HG03442 (cell line): ENCODE measurements around the gene MMP12.
A peak's percentile ranks its signal among the peaks of the same experiment; 100 is the strongest.

Experiments
- ATAC-seq: cut with Tn5 transposase; IDR thresholded peaks from one replicate; pipeline ENCODE4 v1.9.1; 2021; ENCODE audit warnings: mild to moderate bottlenecking, moderate library complexity; ENCODE audit not compliant: unreplicated experiment

MMP12 gene

DNA sequence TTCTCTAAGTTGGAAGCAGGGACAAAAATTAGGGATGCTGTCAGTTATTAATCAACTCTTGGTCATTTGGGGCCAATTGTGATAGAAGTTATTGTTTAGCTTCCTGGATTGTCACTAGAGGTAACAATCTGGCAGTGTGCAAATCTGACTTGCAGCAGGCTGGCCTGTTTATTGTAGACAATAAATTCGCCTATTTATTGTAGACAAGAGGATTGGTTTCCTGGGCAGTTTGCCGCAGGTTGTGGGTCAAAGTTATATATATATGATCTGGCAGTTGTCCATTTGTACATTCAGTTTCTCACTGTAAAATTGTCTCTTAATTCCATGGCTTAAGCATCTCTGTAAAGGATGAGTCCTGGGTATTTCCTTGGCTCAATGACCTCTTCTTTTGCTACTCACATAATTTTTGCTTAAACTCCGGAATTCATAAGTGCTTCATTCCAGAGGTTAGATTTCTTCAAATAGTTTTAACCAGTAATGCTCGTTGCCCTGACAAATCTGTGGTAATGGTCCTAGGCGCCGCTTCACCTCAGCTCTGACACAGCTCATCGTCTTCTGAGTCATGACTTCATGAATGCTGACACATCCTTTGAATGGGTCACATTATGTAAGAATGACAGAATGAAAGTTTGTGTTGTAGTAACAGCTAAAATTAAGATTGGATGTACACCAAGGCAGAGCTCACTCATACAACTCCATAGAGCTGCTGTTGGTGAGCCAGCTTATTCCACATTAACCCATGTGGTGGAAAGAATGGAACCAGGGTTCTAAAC is 23.6 kb downstream of the MMP12 start:
- ATAC-seq: no peak

DNA sequence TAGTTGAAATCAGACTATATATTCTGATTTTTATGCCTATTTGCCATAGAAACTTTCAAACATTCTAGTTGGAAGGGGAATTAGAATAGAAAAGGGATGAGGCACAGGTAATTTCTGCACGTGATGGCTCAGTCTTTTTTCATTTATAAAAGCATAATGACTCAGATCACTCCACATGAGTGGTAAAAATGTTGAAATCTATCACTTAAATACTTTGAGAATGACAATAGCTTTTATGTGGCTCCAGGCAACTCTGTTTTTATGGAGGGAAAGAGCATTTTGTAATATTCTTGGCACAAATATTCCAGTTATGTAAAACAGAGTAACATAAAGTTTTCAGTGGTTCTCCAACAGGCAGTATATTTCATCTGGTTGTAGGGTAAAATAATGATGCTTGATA is 25.5 kb downstream of the MMP12 start:
- no peak for ATAC-seq

GRCh38 chr11:102846292-102846691 is 28.5 kb downstream of the MMP12 start:
- no peak for ATAC-seq

DNA sequence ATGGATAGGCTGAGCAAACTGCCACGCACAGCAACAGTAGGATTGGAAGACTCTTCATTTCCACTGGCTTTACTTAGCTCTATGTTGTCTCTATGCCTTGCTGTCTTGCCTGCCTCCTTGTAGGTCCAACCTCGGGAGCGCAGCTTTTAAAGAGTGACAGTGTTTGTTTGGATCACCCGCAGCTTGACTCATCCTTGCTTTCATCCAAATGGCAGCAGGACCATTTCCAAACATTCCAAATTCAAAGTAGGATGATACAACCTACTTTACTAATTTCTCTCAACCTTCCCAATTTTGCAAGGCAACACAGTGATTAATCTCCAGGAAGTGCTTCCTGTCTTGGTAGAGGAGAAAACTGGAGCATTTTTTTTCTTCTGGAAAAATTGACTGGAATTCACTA is 31.3 kb downstream of the MMP12 start, which contains the start of gene MMP3:
Gene MMP3 (minus strand): TSS at position 121 of the 400 bp plus-strand sequence. CDS start 63 bp downstream, at position 58.
- ATAC-seq: no peak

- no peak for ATAC-seq
These were observed 31.9 kb downstream of the MMP12 start for GRCh38 chr11:102842930-102843329.

DNA sequence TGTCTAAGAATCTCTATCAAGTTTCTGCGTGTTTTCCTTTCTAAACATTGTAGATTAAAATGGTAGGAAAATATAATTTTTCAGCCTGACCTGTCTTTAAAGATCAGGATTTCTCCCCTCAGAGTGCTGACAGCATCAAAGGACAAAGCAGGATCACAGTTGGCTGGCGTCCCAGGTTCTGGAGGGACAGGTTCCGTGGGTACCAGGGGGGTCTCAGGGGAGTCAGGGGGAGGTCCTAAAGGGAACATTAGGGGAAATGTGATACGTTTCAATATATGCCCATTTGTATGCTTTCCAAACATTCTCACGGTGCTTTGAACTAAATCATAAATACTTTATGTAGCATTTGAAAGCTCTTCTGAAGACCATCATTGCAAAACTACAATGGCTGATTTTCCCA is 34.8 kb downstream of the MMP12 start:
- no peak for ATAC-seq

DNA sequence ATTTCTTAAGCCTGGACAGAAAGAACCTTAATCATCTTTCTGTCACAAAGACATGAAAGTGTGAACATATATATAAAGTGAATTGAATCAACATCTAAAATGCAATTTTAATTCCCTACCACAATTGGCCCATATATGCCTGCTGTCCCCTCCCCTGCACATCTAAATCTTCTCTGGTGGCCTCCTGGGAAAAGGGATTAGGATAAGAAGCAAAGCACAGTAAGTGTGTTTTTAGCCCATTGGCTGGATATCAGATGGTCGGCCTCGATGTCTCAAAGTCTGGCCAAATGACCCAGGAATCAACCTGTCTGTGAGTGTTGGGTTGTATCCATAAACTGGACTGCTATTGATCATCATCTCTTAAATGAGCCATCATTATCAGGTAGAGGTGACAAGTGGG is 37.1 kb downstream of the MMP12 start:
- no peak for ATAC-seq

GRCh38 chr11:102837156-102837555 is 37.6 kb downstream of the MMP12 start:
- no peak for ATAC-seq

DNA sequence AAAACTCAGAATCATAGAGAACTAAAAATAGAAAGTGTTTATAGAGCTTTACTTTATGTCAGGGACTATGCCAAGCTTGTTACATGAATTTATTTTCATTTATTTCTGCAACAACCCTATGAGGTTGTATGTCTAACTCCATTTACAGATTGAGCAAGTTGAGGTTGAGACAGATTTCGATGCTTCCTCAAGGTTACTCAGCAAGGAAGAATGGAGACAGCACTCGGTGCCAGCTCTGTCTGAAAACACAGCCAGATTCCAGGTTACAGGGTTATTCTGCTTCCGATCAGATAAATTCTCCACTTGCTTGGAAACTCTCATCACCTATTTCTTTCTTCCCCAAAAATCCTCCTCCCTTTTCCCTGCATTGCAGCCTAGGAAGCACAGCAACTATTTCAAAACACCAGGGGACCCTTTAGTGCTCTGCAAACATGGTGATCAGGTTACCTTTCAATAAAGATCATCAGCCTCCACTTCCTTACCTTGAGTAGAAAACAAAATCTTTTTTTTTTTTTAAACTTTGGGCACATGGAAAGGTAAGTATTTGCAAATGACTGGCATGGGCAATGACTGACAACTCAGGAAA is 38.4 kb downstream of the MMP12 start:
- ATAC-seq: no peak

DNA sequence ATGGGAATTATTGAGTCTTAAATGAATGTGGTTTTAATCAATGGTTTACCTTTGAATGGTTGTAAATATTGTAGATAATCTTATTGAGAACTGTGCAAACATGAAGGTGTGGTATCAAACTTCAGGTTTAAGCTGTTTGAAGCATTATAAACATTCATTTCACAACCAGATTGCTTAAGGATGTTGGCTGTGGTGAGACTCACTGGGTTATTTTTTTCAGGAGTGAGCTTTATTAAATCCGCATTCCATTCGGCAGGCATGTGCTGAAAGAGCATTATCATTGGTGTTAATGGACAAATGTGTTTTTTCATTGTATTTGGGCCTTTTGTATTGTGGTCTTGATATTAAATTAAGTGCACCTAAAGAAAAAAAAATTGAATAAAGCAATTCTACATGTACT is 41.1 kb downstream of the MMP12 start:
- ATAC-seq: no peak

GRCh38 chr11:102832612-102833011 is 42.2 kb downstream of the MMP12 start:
- ATAC-seq: no peak

- peak; percentile 65 for ATAC-seq
These were observed 43.0 kb downstream of the MMP12 start for GRCh38 chr11:102831489-102832440.

DNA sequence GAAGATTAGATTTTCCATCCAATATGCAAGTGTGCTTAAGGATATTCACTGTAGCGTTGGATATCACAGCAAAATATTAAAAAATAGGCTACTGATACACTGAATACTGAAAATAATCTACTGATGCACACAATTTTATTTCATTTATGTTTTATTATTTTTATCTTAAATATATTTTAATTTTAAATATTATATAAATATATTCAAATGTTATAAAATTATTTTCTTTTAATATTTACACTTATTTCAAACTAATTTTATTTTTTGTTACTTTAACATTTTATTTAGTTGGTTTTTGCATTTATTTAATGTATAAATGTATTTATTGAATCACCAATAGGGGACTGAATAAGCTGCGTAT is 43.7 kb downstream of the MMP12 start:
- no peak for ATAC-seq

- no peak for ATAC-seq
These were observed 44.6 kb downstream of the MMP12 start for GRCh38 chr11:102830001-102830727.

- no peak for ATAC-seq
These were observed 45.3 kb downstream of the MMP12 start for GRCh38 chr11:102829316-102830000.

- ATAC-seq: no peak
These were observed 50.2 kb downstream of the MMP12 start for GRCh38 chr11:102824556-102824955.

DNA sequence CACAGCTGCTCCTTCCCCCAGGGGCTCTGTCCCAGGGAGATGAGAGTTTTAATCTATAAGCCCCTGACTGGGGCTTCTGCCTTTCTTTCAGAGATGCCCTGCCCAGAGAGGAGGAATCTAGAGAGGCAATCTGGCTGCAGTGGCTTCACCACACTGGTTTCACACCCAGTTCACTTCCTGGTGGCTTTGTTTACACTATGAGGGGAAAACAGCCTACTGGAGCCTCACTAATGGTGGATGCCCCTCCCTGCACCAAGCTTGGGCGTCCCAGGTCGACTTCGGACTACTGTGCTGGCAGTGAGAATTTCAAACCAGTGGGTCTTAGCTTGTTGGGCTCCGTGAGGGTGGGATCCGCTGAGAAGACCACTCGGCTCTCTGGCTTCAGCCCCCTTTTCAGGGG is 55.3 kb downstream of the MMP12 start:
- no peak for ATAC-seq

DNA sequence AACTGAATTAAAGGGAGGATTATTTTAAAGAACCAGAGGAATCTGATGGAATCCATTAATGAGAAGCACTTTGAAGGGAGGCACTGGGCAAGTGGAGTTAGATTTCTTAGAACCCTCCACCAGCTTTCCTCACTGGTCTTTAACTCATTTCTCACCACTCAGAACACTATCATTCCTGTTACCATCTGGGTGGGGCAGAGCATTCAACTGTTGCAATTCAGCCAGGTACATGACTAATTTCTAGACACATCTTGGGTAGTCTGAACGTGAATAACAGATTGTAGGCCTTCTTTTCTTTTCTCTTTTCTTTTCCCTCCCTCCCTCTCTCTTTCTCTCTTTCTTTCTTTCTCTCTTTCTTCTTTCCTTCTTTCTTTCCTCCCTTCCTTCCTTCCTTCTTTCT is 61.3 kb downstream of the MMP12 start:
- no peak for ATAC-seq
